ENCODE data around the gene KCTD20.

DNA sequence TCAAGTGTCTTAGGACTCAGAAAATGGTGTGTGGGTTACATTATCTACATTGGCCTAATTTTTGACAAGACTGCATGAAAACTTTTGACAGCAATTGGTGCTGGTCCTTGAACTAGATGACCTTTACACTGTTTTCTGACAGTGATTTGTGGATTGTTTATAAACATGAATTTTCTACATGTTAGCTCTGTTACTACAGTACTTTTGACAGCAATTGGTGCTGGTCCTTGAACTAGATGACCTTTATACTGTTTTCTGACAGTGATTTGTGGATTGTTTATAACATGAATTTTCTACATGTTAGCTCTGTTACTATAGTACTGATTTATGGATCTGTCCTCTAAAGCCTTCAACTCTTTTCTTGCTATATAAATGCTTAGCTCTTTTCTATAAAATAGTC is 16.7 kb downstream of the KCTD20 start:
- TF ChIP-seq, protein P1, sequence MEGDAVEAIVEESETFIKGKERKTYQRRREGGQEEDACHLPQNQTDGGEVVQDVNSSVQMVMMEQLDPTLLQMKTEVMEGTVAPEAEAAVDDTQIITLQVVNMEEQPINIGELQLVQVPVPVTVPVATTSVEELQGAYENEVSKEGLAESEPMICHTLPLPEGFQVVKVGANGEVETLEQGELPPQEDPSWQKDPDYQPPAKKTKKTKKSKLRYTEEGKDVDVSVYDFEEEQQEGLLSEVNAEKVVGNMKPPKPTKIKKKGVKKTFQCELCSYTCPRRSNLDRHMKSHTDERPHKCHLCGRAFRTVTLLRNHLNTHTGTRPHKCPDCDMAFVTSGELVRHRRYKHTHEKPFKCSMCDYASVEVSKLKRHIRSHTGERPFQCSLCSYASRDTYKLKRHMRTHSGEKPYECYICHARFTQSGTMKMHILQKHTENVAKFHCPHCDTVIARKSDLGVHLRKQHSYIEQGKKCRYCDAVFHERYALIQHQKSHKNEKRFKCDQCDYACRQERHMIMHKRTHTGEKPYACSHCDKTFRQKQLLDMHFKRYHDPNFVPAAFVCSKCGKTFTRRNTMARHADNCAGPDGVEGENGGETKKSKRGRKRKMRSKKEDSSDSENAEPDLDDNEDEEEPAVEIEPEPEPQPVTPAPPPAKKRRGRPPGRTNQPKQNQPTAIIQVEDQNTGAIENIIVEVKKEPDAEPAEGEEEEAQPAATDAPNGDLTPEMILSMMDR (IDR thresholded peaks at IDR 0.05), result no peak
- no peak for TF ChIP-seq POLR2A (IDR thresholded peaks at IDR 0.05)
